ENCODE data around the gene MMP25. TPM values are rescaled to one million over a fixed set of nuclear protein-coding genes. Genes with fewer than 3 reads are reported as not detected.

MMP25 gene
- total RNA-seq, 2 experiments from 2014 or later: 1.1 to 1.5 TPM

DNA sequence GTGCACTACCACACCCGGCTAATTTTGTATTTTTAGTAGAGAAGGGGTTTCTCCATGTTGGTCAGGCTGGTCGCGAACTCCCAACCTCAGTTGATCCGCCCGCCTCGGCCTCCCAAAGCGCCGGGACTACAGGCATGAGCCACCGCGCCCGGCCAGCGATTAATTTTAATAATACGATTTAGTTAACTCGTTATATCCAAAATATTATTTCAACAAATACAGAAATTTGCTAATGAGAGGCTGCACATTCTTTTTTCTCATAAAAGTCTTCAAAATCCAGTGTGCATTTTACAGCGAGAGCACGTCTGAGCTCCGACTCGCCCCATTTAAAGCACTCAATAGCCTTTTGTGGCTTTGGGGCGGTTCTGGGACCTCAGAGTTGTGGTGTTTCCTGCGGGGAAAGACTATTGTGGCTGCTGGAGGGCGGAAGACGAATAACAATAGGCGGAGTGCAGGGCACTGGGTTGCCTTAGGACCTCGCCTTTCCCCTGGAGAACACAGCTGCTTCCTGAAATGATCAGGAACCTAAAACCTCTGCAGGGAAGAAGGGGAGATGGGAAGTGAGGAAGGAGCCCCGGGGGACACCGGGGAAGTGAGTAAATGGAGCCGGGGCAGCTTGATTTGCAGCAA is 55.6 kb downstream of the MMP25 start:
- POLR2A ChIA-PET: interaction anchor here (0.7 to 1.8 kb wide), 7 partner anchors 9 to 49 kb away, joined by 3 to 5 read pairs (median 3); no protein-coding TSS in a partner anchor
- TF ChIP-seq, protein P1, sequence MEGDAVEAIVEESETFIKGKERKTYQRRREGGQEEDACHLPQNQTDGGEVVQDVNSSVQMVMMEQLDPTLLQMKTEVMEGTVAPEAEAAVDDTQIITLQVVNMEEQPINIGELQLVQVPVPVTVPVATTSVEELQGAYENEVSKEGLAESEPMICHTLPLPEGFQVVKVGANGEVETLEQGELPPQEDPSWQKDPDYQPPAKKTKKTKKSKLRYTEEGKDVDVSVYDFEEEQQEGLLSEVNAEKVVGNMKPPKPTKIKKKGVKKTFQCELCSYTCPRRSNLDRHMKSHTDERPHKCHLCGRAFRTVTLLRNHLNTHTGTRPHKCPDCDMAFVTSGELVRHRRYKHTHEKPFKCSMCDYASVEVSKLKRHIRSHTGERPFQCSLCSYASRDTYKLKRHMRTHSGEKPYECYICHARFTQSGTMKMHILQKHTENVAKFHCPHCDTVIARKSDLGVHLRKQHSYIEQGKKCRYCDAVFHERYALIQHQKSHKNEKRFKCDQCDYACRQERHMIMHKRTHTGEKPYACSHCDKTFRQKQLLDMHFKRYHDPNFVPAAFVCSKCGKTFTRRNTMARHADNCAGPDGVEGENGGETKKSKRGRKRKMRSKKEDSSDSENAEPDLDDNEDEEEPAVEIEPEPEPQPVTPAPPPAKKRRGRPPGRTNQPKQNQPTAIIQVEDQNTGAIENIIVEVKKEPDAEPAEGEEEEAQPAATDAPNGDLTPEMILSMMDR (IDR thresholded peaks at IDR 0.05): no peak
- H3K27me3 Mint-ChIP-seq: no peaks in the 10 kb centered on the region
- H3K4me3 Mint-ChIP-seq: peak overlapping the region; percentile 68
- peaks cover 25% of the 10 kb centered on the region for H3K4me1 Mint-ChIP-seq (ENCODE audit: low read depth)
- DNase-seq: no peak
- CTCF ChIA-PET: interaction anchor here (0.6 to 23.9 kb wide), 11 partner anchors 8 to 74 kb away, joined by 3 to 376 read pairs (median 3); partner anchors contain the start of gene ZNF213
- peak overlapping the region; percentile 84 for H3K27ac Mint-ChIP-seq
- no peaks in the 10 kb centered on the region for H3K36me3 Mint-ChIP-seq (ENCODE audit: low read depth)
- intact Hi-C loops (cut with micrococcal nuclease): no loop called here
- H3K9me3 Mint-ChIP-seq: no peaks in the 10 kb centered on the region
- no peak for ATAC-seq

DNA sequence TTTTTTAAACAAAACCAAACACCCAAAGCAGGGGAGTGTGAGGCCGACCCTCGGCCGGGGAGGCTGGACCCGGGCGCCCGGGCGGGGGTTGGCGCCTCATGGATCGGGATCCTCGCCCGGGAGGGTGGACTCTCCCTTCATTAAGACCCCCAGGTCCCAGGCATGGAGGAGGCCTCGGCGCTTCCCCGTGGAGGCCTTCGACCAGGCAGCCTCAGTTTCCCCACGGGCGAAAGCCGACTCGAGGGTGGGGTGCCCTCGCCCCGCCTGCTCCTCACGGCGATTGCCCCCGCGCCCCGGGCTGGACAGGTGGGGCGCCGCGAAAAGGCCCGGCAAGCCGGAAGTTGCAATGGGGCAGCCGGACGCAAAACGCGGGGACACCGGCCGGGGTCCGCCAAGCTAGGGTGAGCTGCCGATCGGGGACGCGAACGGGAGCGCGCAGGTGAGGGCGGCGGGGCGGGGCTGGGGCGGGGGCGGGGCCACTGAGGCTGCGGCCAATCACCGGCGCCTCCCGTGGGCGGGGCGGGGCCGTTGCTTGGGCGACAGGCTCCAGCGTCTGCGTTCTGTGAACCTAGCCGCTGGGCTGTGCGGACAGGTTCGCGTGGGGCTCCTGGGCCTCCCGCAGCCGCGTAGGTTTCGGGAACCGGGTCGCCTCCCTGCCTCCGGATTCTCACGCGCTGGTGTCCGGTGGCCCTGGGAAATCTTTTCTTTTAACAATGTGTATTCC is 60.0 kb downstream of the MMP25 start:
- TF ChIP-seq, protein P1 (IDR thresholded peaks at IDR 0.05): no peak
- no peaks in the 10 kb centered on the region for H3K27me3 Mint-ChIP-seq
- H3K36me3 Mint-ChIP-seq (ENCODE audit: low read depth): no peaks in the 10 kb centered on the region
- intact Hi-C loops (cut with micrococcal nuclease): loop anchor here (5.0 kb wide), 1 partner anchor 51 kb away; no protein-coding TSS in a partner anchor
- H3K4me3 Mint-ChIP-seq: peak overlapping the region; percentile 79
- peak overlapping the region; percentile 92 for H3K27ac Mint-ChIP-seq
- ATAC-seq (peak; percentile 96), DNase-seq (peak; percentile 96)
- POLR2A ChIA-PET: interaction anchor here (0.9 to 1.2 kb wide), 3 partner anchors 11 to 29 kb away, joined by 3 to 5 read pairs (median 4); no protein-coding TSS in a partner anchor
- H3K4me1 Mint-ChIP-seq (ENCODE audit: low read depth): peaks cover 13% of the 10 kb centered on the region
- H3K9me3 Mint-ChIP-seq: no peaks in the 10 kb centered on the region
- CTCF ChIA-PET: interaction anchor here (1.1 to 23.9 kb wide), 5 partner anchors 24 to 60 kb away, joined by 3 to 376 read pairs (median 4); partner anchors contain the start of gene ZNF213

Other genes starting within 250 kb of the MMP25 start
- not detected for gene PRSS41, start 248.1 kb upstream of the MMP25 start, total RNA-seq
- 10 to 100 TPM; 11.3 to 12.5 TPM for gene PRSS21, start 229.3 kb upstream of the MMP25 start, total RNA-seq
- gene ZG16B, start 216.3 kb upstream of the MMP25 start, total RNA-seq: 1 to 10 TPM in 1 of 2 experiments, under 1 TPM in 1; 0.97 to 2.1 TPM
- gene PRSS22, start 188.4 kb upstream of the MMP25 start, total RNA-seq: not detected
- gene FLYWCH2, start 163.3 kb upstream of the MMP25 start, total RNA-seq: 10 to 100 TPM; 18.9 to 19.3 TPM
- gene FLYWCH1, start 134.6 kb upstream of the MMP25 start, total RNA-seq: 10 to 100 TPM; 33.4 to 34.9 TPM
- gene KREMEN2, start 82.3 kb upstream of the MMP25 start, total RNA-seq: under 1 TPM in 1 of 2 experiments, not detected in 1; 0.22 TPM
- 10 to 100 TPM; 29.4 to 30.4 TPM for gene PAQR4, start 77.2 kb upstream of the MMP25 start, total RNA-seq
- 100 to 1,000 TPM; 121 to 123 TPM for gene PKMYT1, start 66.1 kb upstream of the MMP25 start, total RNA-seq
- not detected for gene CLDN9, start 33.6 kb upstream of the MMP25 start, total RNA-seq
- not detected for gene CLDN6, start 28.4 kb upstream of the MMP25 start, total RNA-seq
- gene TNFRSF12A, start 26.2 kb upstream of the MMP25 start, total RNA-seq: 10 to 100 TPM; 11.8 to 13.5 TPM
- gene HCFC1R1, start 22.6 kb upstream of the MMP25 start, total RNA-seq: 10 to 100 TPM; 24.2 to 24.8 TPM
- gene THOC6, start 22.5 kb upstream of the MMP25 start, total RNA-seq: 10 to 100 TPM; 55.4 to 56.6 TPM
- under 1 TPM; 0.77 to 0.92 TPM for gene BICDL2, start 9.6 kb upstream of the MMP25 start, total RNA-seq
- 100 to 1,000 TPM; 971 to 974 TPM for gene IL32, start 19.1 kb downstream of the MMP25 start, total RNA-seq
- under 1 TPM; 0.09 to 0.25 TPM for gene ZSCAN10, start 52.7 kb downstream of the MMP25 start, total RNA-seq
- not detected for gene ZNF205, start 66.0 kb downstream of the MMP25 start, total RNA-seq
- gene ZNF213, start 88.5 kb downstream of the MMP25 start, total RNA-seq: 1 to 10 TPM; 6.1 to 7.5 TPM
- gene OR1F1, start 141.6 kb downstream of the MMP25 start, total RNA-seq: not detected
- gene ZNF200, start 188.6 kb downstream of the MMP25 start, total RNA-seq: 1 to 10 TPM; 8.7 to 9.6 TPM
- not detected for gene MEFV, start 210.1 kb downstream of the MMP25 start, total RNA-seq
- 10 to 100 TPM; 19.5 to 22.0 TPM for gene ZNF263, start 236.9 kb downstream of the MMP25 start, total RNA-seq